Calu3 (cell line): ENCODE measurements around the gene HIVEP3. TPM values are rescaled to one million over a fixed set of nuclear protein-coding genes. Genes with fewer than 3 reads are reported as not detected.

Experiments used
- BruUV-seq: library from RNA; stranded (reverse); fragments of 400-500 nt; replicated peaks from 2 replicates; lab custom pipeline; 2021; lab: Mats Ljungman, UMichigan
- CTCF ChIA-PET: fragments of 300-600 bp; sonication (Branson Sonifier 250); formaldehyde crosslinking; loops from one replicate; lab custom pipeline; 2022; ENCODE audit warnings: antibody characterized with exemption; lab: Charles Lee
- DNase-seq: peaks from one replicate; pipeline ENCODE4 v3.0.0; 2022
- H3K27ac Mint-ChIP-seq: one replicate; pipeline ENCODE4 v1.8.0; 2022; ENCODE audit warnings: mixed read lengths; ENCODE audit not compliant: unreplicated experiment
- H3K27me3 Mint-ChIP-seq: one replicate; pipeline ENCODE4 v1.8.0; 2022; ENCODE audit warnings: mixed read lengths; ENCODE audit not compliant: unreplicated experiment
- H3K36me3 Mint-ChIP-seq: one replicate; pipeline ENCODE4 v1.8.0; 2022; ENCODE audit warnings: mild to moderate bottlenecking, moderate library complexity, mixed read lengths; ENCODE audit not compliant: insufficient read depth, unreplicated experiment
- H3K4me1 Mint-ChIP-seq: one replicate; pipeline ENCODE4 v1.8.0; 2022; ENCODE audit warnings: mild to moderate bottlenecking, low read depth, mixed read lengths; ENCODE audit not compliant: unreplicated experiment
- H3K4me3 Mint-ChIP-seq: one replicate; pipeline ENCODE4 v1.8.0; 2022; ENCODE audit warnings: mild to moderate bottlenecking, low read depth, moderate library complexity, mixed read lengths; ENCODE audit not compliant: unreplicated experiment
- H3K9me3 Mint-ChIP-seq: one replicate; pipeline ENCODE4 v1.8.0; 2022; ENCODE audit warnings: low read depth, mixed read lengths; ENCODE audit not compliant: unreplicated experiment
- CTCF ChIP-seq: fragments of 200-600 bp; IDR thresholded peaks from one replicate; pipeline ENCODE4 v1.8.0; 2022; ENCODE audit warnings: antibody characterized with exemption; ENCODE audit not compliant: unreplicated experiment
- intact Hi-C: fragments of 100-400 bp; cut with micrococcal nuclease; formaldehyde crosslinking; loops from one replicate; pipeline ENCODE4 v1.10.0; 2022; ENCODE audit not compliant: unreplicated experiment
- total RNA-seq: library from RNA; stranded (reverse); gene quantifications from 2 replicates; pipeline ENCODE4 v1.2.3, GENCODE V29; 2022

The HIVEP3 gene
- total RNA-seq, 1 experiment from 2014 or later, result 9.0 TPM

DNA sequence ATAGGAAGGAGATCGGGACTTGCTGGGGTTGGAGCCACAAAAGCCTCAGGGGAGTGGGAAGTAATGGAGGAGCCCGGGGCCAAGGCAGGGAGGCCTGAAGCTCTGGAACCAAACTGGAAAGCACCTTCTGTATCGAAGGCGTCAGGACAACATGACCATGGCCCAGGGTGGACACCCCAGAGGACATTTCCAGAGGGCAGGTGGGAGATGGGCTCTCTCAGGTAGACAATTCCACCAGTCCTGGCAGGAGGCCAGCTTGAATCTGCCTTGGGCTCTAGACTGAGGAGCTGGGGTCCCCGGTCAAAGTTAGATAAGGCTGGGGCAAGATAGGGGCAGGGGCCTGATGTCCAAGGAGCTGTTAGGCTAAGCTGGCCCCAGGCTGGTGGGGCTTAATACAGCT lies 329.3 kb downstream of the HIVEP3 start:
- Mint-ChIP-seq H3K27ac (no peak overlapping the region), H3K4me1 (no peaks in the 10 kb centered on the region), H3K27me3 (peaks cover 5% of the 10 kb centered on the region), H3K4me3 (no peak overlapping the region), H3K36me3 (peaks cover 5% of the 10 kb centered on the region), H3K9me3 (no peaks in the 10 kb centered on the region)
- no peak for DNase-seq
- CTCF ChIA-PET, result no interaction called here
- intact Hi-C loops, result no loop called here
- BruUV-seq, result no TSS peak
- no peak for TF ChIP-seq CTCF

DNA sequence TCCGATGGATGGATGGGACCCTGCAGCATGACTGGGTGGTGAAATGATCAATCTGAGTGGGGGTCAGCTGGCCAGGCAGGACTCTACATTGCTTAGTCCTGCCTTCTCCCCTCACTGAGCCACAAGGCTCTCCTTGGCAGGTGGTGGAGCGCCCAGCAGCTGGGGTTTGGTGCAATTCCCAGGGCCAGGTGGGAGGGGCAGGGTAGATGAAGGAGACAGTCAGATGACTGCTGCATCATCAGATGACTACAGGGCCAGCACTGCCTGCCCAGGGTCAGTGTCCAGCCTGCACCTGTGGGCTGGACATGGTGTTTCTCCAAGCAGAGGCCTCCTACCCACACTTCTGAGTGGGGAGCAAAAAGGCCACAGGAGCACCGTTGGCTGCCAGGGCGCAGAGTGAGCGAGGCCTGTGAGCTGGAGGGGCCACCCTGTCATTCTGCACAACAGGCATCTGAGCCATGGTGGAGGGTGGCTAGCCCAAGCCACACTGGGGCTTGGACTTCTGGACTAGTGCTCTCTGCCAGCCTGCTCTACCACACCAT lies 330.3 kb downstream of the HIVEP3 start:
- no peak for TF ChIP-seq CTCF
- Mint-ChIP-seq H3K27me3 (no peaks in the 10 kb centered on the region), H3K27ac (no peak overlapping the region), H3K36me3 (peaks cover 5% of the 10 kb centered on the region), H3K9me3 (no peaks in the 10 kb centered on the region), H3K4me1 (no peaks in the 10 kb centered on the region), H3K4me3 (no peak overlapping the region)
- CTCF ChIA-PET, result no interaction called here
- intact Hi-C loops, result no loop called here
- no peak for DNase-seq
- BruUV-seq, result no TSS peak

GRCh38 chr1:41587791-41588190 lies 330.9 kb downstream of the HIVEP3 start:
- no TSS peak for BruUV-seq
- intact Hi-C loops, result no loop called here
- CTCF ChIA-PET, result no interaction called here
- no peaks in the 10 kb centered on the region for H3K9me3 Mint-ChIP-seq
- no peak for DNase-seq
- H3K36me3 Mint-ChIP-seq, result peaks cover 5% of the 10 kb centered on the region
- no peaks in the 10 kb centered on the region for H3K27me3 Mint-ChIP-seq
- H3K27ac Mint-ChIP-seq, result no peak overlapping the region
- H3K4me3 Mint-ChIP-seq, result no peak overlapping the region
- no peak for TF ChIP-seq CTCF
- H3K4me1 Mint-ChIP-seq, result no peaks in the 10 kb centered on the region

DNA sequence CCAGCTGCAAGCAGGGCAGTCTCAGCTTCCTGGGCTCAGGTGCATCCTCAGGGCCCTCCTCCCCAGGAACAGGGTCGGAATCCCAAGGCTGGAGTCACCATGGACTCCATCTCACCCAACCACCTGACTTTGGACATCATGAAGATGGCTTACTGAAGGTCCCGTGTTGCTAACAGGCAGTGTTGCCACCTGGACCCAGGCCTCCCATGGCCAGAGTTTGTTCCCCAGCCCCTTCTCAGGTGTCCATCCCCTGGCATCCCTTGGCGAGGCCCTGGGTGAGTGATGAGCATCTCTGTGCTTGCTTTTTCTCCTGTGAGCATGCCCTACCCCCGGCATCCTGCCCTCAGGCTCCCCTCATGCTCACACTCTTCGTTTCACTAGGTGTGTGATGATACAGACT lies 332.5 kb downstream of the HIVEP3 start:
- BruUV-seq, result no TSS peak
- CTCF ChIA-PET, result no interaction called here
- intact Hi-C loops, result no loop called here
- no peak for TF ChIP-seq CTCF
- no peak for DNase-seq
- H3K36me3 Mint-ChIP-seq, result peaks cover 5% of the 10 kb centered on the region
- no peak overlapping the region for H3K4me3 Mint-ChIP-seq
- no peaks in the 10 kb centered on the region for H3K9me3 Mint-ChIP-seq
- H3K27me3 Mint-ChIP-seq, result no peaks in the 10 kb centered on the region
- H3K4me1 Mint-ChIP-seq, result no peaks in the 10 kb centered on the region
- no peak overlapping the region for H3K27ac Mint-ChIP-seq
